GM18520 (cell line): ENCODE measurements around the gene RIOK2.
"Not testable (repeated sequence)": the region's sequence is repeated elsewhere in the genome, so short reads cannot be mapped to it uniquely, and the experiment has no call there.

Experiments
- ATAC-seq: cut with Tn5 transposase; IDR thresholded peaks from one replicate; pipeline ENCODE4 v1.9.1; 2021; ENCODE audit not compliant: unreplicated experiment

Gene RIOK2

GRCh38 chr5:97171703-97172102 lies 11.3 kb downstream of the RIOK2 start:
- ATAC-seq: no peak

DNA sequence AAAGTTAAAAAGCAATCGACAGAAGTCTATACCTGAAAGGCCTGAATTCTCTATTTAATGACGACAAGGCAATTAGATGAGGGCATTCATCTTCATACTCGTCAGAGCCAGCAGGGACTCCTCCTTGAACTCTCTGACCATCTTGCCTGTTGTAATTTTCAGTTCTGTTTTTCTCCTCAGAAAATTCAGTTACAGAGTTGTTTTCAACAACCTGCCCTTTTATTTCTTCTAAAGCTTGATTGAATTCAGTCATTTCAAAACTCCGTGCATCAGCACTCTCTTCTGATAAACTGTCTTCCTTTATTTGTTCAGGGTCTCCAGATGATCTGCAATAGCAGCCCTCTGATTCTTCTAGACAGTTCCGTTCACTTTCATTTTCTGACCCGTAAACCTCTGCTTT lies 15.6 kb downstream of the RIOK2 start:
- ATAC-seq: peak; percentile 46

- no peak for ATAC-seq
These were observed 17.3 kb downstream of the RIOK2 start for GRCh38 chr5:97165726-97166125.

- no peak for ATAC-seq
These were observed 18.2 kb downstream of the RIOK2 start for GRCh38 chr5:97164846-97165245.

GRCh38 chr5:97163790-97164285 lies 19.2 kb downstream of the RIOK2 start:
- no peak for ATAC-seq

GRCh38 chr5:97163360-97163764 lies 19.7 kb downstream of the RIOK2 start:
- ATAC-seq: no peak

DNA sequence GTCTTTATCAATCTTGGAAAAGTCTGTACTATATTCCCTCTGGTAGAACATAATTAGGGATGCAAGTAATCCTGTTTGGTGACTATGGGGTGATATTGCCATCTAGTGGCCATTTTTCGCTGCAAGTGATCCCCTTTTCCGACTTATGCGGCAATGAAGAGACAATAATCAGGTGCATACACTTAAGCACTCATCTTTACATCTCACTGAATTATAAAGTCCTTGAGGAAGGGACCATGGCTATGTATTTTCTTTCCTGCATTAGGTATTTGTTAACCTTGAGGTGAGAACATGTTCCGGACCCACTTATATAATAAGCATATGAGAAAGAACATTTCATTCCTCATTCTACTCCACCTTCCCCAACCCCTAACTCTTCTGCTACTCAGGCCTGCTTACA lies 21.0 kb downstream of the RIOK2 start:
- peak; percentile 39 for ATAC-seq

GRCh38 chr5:97157689-97158088 lies 25.4 kb downstream of the RIOK2 start:
- ATAC-seq: no peak

- no peak for ATAC-seq
These were observed 31.7 kb downstream of the RIOK2 start for GRCh38 chr5:97151370-97151769.

DNA sequence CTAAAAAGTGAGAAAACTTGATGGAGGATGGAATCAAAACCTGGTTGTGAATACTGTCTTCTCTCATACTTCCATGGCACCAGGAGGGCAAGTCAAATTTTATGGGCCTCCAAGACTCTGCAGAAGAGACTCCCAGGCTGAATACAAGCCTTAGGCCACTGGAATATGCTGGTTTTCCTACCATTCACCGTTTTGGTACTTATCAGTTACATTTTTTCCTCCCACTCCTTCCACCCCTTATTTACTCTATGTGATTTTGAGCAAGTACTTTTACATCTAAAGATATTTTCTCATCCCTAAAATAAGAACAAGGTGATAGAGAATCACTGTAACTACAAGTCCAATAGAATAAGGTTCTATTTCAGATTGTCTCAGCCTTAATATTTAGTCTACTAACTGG lies 32.6 kb downstream of the RIOK2 start:
- ATAC-seq: no peak

GRCh38 chr5:97149709-97150108 lies 33.3 kb downstream of the RIOK2 start:
- no peak for ATAC-seq

DNA sequence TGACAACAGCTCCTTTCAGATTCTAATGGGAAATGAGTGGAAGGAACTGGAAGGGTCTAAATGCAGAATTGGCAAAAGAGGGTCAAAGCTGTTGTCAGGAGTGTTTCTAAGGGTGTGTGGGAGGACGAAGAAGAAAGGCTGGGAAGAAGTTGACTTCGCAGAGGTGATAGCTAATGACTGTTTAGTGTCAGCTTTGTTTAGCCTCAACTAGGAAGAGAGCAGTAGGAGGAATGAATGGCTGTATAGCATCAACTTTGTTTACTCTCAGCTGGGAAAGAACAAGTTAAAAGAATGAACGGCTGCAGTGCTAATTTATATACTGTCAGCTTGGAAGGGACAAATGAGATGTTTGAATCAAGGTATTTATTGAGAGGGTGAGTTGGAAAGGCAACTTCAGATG lies 34.8 kb downstream of the RIOK2 start:
- ATAC-seq: no peak

DNA sequence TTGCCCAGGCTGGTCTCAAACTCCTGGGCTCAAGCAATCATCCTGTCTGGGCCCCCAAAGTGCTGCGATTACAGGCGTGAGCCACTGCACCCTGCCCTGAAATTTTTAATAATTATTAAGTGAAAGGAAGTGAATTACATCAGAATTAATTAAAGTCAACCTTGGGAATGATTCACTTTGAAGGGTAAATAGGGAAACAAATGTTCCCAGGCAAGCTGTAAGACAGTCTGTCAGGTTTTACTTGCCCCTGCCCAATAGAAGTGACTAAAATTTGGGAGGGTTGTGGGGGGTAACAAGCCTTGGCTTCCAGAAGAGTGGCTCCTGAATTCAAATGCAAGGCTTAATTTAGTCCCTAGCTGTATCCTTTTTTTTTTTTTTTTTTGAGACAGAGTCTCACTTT lies 39.3 kb downstream of the RIOK2 start:
- ATAC-seq: no peak

DNA sequence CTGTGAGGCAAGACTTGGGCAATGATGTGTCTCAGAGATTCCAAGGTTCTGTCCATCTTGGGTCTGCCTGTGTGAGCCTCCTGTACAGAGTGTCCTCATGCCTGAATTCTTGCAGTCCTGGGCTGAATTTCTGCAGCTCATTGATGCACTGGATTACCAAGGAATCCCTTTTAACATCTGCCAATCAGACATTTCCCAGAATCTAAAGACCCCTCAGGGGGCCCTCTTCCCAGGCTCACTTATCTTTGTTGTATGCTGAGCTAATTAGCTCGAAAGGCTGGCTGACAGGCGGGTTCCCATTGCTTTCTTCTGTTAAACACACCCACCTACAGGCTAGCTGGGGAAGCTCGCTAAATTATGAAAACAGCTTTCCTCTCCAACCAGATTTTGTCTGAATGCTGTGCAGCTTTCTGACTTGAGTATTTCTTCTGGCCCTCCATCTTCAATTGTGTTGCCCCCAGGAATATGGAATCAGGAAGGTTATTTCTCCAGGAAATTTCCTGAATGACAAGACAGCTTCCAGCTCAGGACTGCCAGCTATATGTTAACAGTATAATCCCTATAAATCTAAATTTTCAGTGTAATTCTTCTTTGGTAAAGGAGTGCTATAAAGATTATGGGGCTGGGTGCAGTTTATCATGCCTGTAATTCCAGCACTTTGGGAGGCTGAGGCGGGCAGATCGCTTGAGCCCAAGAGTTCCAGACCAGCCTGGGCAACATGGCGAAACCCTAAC lies 40.4 kb downstream of the RIOK2 start, which contains the start of gene LIX1:
LIX1 (minus strand) TSS at position 91 of the 734 bp plus-strand sequence; CDS start at position 56, 35 bp downstream.
- peak; percentile 50 for ATAC-seq

DNA sequence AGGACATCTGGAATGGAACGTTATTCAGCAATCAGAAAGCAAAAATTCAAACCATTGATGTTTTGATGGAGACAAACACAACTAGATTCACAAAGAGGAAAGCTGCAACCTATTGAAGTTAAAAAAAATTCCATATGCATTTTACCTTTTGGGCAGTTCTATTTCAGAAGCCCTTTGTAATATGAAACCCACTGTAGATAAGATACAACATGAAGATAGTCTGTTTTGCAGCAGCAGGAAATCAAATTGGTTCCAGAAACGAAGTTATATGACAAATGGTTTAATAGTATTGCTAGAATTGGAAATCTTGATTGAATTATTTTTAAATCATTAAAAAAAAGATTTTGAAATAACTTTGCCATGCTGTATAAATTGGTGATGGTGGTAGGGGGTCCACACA lies 41.5 kb downstream of the RIOK2 start:
- no peak for ATAC-seq

- ATAC-seq: no peak
These were observed 42.0 kb downstream of the RIOK2 start for GRCh38 chr5:97141031-97141430.

DNA sequence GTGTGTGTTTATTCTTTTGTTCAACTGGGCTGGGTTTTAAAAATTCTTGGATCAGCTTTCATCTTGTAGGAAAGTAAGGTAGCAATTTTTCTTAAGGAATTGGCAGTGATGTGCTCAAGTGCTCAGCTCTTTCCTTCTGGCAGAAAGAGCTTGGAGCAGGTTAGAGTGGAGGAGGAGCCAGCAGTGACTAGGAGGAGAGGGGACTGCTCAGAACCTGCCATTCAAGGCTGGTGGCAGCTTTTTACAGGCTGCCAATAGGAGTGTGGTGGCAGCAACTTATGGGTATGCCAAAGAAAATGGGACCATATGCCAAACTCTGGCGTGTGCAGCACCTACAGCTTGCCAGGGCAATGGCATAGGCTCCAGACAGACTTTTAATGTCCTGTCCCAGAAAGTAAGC lies 42.8 kb downstream of the RIOK2 start:
- not testable (repeated sequence) for ATAC-seq

- ATAC-seq: no peak
These were observed 46.6 kb downstream of the RIOK2 start for GRCh38 chr5:97136475-97136874.

DNA sequence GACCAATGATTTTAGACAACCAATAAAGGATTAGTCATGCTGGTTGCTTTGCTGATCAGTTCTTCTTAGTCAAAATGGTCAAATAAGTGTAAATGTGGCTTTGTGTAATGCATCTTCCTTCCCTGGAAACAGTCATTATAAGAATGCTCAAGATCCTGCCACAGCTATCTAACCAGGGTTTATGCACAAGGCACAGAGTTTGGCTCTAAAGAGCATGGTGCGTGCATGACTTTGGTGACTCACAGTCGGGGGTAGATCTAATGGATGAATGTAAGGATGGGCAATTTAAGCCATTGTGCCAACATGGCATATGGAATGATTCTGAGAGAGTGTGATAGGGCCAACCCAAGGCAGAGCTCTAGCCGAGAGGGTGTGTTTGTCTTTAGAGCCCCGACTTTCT lies 47.2 kb downstream of the RIOK2 start:
- ATAC-seq: no peak

- no peak for ATAC-seq
These were observed 48.4 kb downstream of the RIOK2 start for GRCh38 chr5:97134634-97135033.

- ATAC-seq: no peak
These were observed 49.9 kb downstream of the RIOK2 start for GRCh38 chr5:97133101-97133500.

DNA sequence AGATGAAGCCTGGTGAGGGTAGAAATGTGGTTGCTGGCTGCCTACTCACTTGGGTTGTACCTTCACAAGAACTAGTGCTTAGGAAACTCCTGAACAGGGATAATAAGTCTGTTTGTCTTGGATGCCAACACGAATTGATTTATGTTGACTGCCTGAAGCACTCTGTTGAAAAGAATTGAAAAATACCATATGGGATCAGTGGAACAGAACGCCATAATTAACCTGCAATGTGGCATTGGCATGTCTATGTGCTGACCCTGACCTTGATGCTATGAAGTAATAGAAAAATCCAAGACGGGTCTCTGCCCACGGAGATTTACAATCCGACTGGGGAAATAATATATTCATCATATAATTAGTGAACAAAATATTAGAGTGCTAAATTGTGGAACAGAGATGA lies 51.1 kb downstream of the RIOK2 start:
- no peak for ATAC-seq

DNA sequence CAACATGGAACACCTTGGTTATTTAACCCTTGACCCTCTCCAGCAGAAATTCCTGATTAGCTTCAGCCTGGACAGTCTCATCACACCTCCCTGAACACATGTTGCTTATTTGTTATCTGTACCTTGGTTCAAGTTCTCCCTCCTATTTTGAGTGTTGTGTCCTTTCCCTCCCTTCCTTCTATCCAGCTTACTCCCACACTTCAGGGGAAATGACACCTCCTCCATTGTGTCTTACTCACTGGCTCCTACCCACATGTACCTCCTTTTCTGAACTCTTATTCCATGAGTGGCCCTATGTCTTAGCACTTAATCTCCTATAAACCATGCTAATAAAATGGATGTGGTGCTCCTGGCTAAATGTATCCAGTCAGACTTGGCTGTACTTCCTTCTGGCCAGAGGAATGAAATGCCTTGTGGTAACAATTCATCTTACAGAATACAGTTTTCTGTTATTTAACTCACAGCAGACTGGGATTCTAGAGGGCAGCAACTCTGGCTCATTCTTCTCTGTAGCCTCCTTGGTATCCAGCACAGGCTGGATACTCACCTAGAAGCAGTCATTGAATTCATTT lies 51.8 kb downstream of the RIOK2 start:
- no peak for ATAC-seq
